ENCODE measurements around the gene KLF11. TPM values are rescaled to one million over a fixed set of nuclear protein-coding genes. Genes with fewer than 3 reads are reported as not detected.

The KLF11 gene
- total RNA-seq, 2 donors from 2014 or later, result 9.3 to 13.1 TPM

- Histone ChIP-seq H3K4me3 (ENCODE audit: low read length) (no peak overlapping the region), H3K9ac (ENCODE audit: extremely low read depth, low read length, poor library complexity, severe bottlenecking) (no peak overlapping the region), H3K27ac (ENCODE audit: low read depth, low read length) (no peak overlapping the region), H3K4me1 (ENCODE audit: control insufficient read depth, insufficient read depth, low read length) (no peaks in the 10 kb centered on the region), H3K9me3 (ENCODE audit: control insufficient read depth, low read length) (no peaks in the 10 kb centered on the region), H3K36me3 (ENCODE audit: control insufficient read depth, insufficient read depth, low read length) (no peaks in the 10 kb centered on the region), H3K27me3 (ENCODE audit: control insufficient read depth, insufficient read depth, low read length, poor library complexity, severe bottlenecking) (peaks cover 66% of the 10 kb centered on the region)
- H3K27ac Mint-ChIP-seq, result no peak overlapping the region
- no peaks in the 10 kb centered on the region for H3K9me3 Mint-ChIP-seq
- no peak overlapping the region for H3K4me3 Mint-ChIP-seq
- 98% methylated on average over 5 of the region's 5 CpGs for WGBS, 2 experiments (ENCODE audit: insufficient coverage in 1 of 2, insufficient read length in 1 of 2)
- peaks cover 3% of the 10 kb centered on the region for H3K4me1 Mint-ChIP-seq
- TF ChIP-seq, protein P1, sequence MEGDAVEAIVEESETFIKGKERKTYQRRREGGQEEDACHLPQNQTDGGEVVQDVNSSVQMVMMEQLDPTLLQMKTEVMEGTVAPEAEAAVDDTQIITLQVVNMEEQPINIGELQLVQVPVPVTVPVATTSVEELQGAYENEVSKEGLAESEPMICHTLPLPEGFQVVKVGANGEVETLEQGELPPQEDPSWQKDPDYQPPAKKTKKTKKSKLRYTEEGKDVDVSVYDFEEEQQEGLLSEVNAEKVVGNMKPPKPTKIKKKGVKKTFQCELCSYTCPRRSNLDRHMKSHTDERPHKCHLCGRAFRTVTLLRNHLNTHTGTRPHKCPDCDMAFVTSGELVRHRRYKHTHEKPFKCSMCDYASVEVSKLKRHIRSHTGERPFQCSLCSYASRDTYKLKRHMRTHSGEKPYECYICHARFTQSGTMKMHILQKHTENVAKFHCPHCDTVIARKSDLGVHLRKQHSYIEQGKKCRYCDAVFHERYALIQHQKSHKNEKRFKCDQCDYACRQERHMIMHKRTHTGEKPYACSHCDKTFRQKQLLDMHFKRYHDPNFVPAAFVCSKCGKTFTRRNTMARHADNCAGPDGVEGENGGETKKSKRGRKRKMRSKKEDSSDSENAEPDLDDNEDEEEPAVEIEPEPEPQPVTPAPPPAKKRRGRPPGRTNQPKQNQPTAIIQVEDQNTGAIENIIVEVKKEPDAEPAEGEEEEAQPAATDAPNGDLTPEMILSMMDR (conservative IDR thresholded peaks at IDR 0.05), result no peak
- DNase-seq, result no peak
- H3K36me3 Mint-ChIP-seq (ENCODE audit: low read depth), result no peaks in the 10 kb centered on the region
- H3K27me3 Mint-ChIP-seq (ENCODE audit: insufficient read depth), result peaks cover 54% of the 10 kb centered on the region
These were observed 39.7 kb downstream of the KLF11 start for GRCh38 chr2:10083046-10083445.

DNA sequence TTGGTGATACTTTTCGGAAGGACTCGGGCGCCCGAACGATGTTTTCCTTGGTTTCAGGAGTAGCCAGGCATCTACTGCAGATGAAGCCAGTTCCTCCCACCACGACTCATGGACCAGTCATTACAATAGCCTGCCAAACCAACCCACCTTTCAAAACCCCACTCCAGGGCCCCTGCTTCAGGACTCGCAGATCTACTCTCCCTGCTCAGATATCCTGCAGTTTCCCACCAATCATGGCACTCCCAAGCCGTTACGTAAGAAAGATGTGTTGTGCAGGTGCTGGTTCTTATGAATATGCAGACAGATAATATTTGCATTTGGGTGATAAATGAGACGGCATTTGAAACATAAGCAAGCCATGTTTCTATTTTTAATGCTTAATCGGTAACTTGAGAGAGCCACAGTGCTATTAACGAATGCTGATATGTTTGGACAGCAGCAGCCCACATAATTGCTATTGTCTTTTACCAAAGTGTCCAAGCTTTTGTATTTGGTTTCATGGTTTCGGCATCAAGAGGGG is 40.4 kb downstream of the KLF11 start:
- no peaks in the 10 kb centered on the region for H3K9me3 ChIP-seq (ENCODE audit: control insufficient read depth, low read length)
- no peak overlapping the region for H3K27ac Mint-ChIP-seq
- no peak for DNase-seq
- WGBS, 2 experiments (ENCODE audit: insufficient coverage in 1 of 2, insufficient read length in 1 of 2), result 85 to 89% methylated on average over 12 to 13 of the region's 13 CpGs
- peaks cover 47% of the 10 kb centered on the region for H3K27me3 Mint-ChIP-seq (ENCODE audit: insufficient read depth)
- no peak overlapping the region for H3K4me3 ChIP-seq (ENCODE audit: low read length)
- H3K4me1 ChIP-seq (ENCODE audit: control insufficient read depth, insufficient read depth, low read length), result no peaks in the 10 kb centered on the region
- no peaks in the 10 kb centered on the region for H3K36me3 Mint-ChIP-seq (ENCODE audit: low read depth)
- no peak overlapping the region for H3K27ac ChIP-seq (ENCODE audit: low read depth, low read length)
- peaks cover 3% of the 10 kb centered on the region for H3K4me1 Mint-ChIP-seq
- no peaks in the 10 kb centered on the region for H3K36me3 ChIP-seq (ENCODE audit: control insufficient read depth, insufficient read depth, low read length)
- H3K9ac ChIP-seq (ENCODE audit: extremely low read depth, low read length, poor library complexity, severe bottlenecking), result no peak overlapping the region
- H3K9me3 Mint-ChIP-seq, result no peaks in the 10 kb centered on the region
- TF ChIP-seq, protein P1 (conservative IDR thresholded peaks at IDR 0.05), result no peak
- no peak overlapping the region for H3K4me3 Mint-ChIP-seq
- H3K27me3 ChIP-seq (ENCODE audit: control insufficient read depth, insufficient read depth, low read length, poor library complexity, severe bottlenecking), result peaks cover 59% of the 10 kb centered on the region

DNA sequence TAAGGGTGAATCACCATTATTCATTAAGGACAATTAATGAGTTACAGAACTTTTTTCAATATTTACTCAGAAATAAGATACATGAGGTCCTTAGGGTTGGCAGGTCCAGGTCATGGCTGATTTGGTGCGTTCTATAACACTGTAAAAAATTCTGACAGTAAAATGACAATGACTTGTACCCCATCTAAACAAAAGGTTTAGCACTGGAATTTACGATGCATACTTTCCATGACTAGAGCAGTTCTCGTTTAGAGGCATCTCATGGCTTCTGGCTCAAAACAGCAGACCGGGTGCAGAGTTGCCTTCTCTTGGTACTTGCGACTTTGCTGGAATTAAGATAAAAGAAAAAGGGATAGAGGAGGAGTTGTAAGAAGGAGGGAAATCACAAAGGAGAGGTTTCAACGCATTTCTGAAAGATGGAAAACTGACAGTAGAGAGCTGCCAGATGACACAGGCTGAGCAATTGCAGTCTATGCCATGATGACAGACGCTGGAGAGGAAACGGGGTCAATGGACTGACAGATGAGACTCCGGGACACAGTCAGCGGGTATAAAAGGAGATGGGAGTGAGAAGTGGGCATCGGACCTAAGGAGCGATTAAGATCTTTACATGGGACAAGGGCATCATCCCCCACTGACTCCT is 41.0 kb downstream of the KLF11 start:
- Histone ChIP-seq H3K36me3 (ENCODE audit: control insufficient read depth, insufficient read depth, low read length) (no peaks in the 10 kb centered on the region), H3K9me3 (ENCODE audit: control insufficient read depth, low read length) (no peaks in the 10 kb centered on the region), H3K9ac (ENCODE audit: extremely low read depth, low read length, poor library complexity, severe bottlenecking) (no peak overlapping the region), H3K4me3 (ENCODE audit: low read length) (no peak overlapping the region), H3K4me1 (ENCODE audit: control insufficient read depth, insufficient read depth, low read length) (no peaks in the 10 kb centered on the region), H3K27me3 (ENCODE audit: control insufficient read depth, insufficient read depth, low read length, poor library complexity, severe bottlenecking) (peaks cover 53% of the 10 kb centered on the region), H3K27ac (ENCODE audit: low read depth, low read length) (no peak overlapping the region)
- 89 to 91% methylated on average over 10 to 12 of the region's 12 CpGs for WGBS, 2 experiments (ENCODE audit: insufficient coverage in 1 of 2, insufficient read length in 1 of 2)
- Mint-ChIP-seq H3K36me3 (ENCODE audit: low read depth) (no peaks in the 10 kb centered on the region), H3K4me1 (no peaks in the 10 kb centered on the region), H3K9me3 (no peaks in the 10 kb centered on the region), H3K27ac (no peak overlapping the region), H3K27me3 (ENCODE audit: insufficient read depth) (peaks cover 41% of the 10 kb centered on the region), H3K4me3 (no peak overlapping the region)
- no peak for DNase-seq
- TF ChIP-seq, protein P1 (conservative IDR thresholded peaks at IDR 0.05), result no peak
